ENCODE results near the gene H2AZ2. TPM values are rescaled to one million over a fixed set of nuclear protein-coding genes. Genes with fewer than 3 reads are reported as not detected.

H2AZ2 gene
- total RNA-seq, 2 donors from 2014 or later, result 166 to 242 TPM

- no peak for DNase-seq
- intact Hi-C loops (cut with DNase I), result loop anchor here (10.0 kb wide), 1 partner anchor 277 kb away; no protein-coding TSS in a partner anchor
- H3K27me3 ChIP-seq, result no peaks in the 10 kb centered on the region
- no peaks in the 10 kb centered on the region for H3K9me3 ChIP-seq
- no peaks in the 10 kb centered on the region for H3K4me1 ChIP-seq
- no peak overlapping the region for H3K27ac ChIP-seq
- TF ChIP-seq CTCF (IDR thresholded peaks at IDR 0.05), result no peak
- H3K4me3 ChIP-seq, result no peak overlapping the region
- H3K9ac ChIP-seq (ENCODE audit: low read depth in 2 of 2, low read length in 2 of 2), result no peak overlapping the region
- H3K36me3 ChIP-seq, result no peaks in the 10 kb centered on the region
Measured at GRCh38 chr7:44858161-44858560, 10.3 kb upstream of the H2AZ2 start.

GRCh38 chr7:44854644-44855364 lies 6.9 kb upstream of the H2AZ2 start:
- TF ChIP-seq CTCF (IDR thresholded peaks at IDR 0.05), result no peak
- no peak for DNase-seq
- Histone ChIP-seq H3K27me3 (no peaks in the 10 kb centered on the region), H3K9me3 (no peaks in the 10 kb centered on the region), H3K4me3 (no peak overlapping the region), H3K36me3 (no peaks in the 10 kb centered on the region), H3K27ac (no peak overlapping the region), H3K9ac (ENCODE audit: low read depth in 2 of 2, low read length in 2 of 2) (no peak overlapping the region), H3K4me1 (no peaks in the 10 kb centered on the region)
- intact Hi-C loops (cut with DNase I), result loop anchor here (10.0 kb wide), 1 partner anchor 280 kb away; no protein-coding TSS in a partner anchor

- H3K27ac ChIP-seq, result no peak overlapping the region
- no peaks in the 10 kb centered on the region for H3K4me1 ChIP-seq
- H3K4me3 ChIP-seq, result no peak overlapping the region
- H3K27me3 ChIP-seq, result no peaks in the 10 kb centered on the region
- H3K9me3 ChIP-seq, result no peaks in the 10 kb centered on the region
- H3K9ac ChIP-seq (ENCODE audit: low read depth in 2 of 2, low read length in 2 of 2), result no peak overlapping the region
- H3K36me3 ChIP-seq, result no peaks in the 10 kb centered on the region
- intact Hi-C loops (cut with DNase I), result loop anchor here (10.0 kb wide), 1 partner anchor 281 kb away; no protein-coding TSS in a partner anchor
- DNase-seq, result no peak
- no peak for TF ChIP-seq CTCF (IDR thresholded peaks at IDR 0.05)
Measured at GRCh38 chr7:44853391-44853790, 5.5 kb upstream of the H2AZ2 start.

- H3K9ac ChIP-seq (ENCODE audit: low read depth in 2 of 2, low read length in 2 of 2), result no peak overlapping the region
- H3K4me3 ChIP-seq, result no peak overlapping the region
- no peak for DNase-seq
- no peaks in the 10 kb centered on the region for H3K36me3 ChIP-seq
- H3K27ac ChIP-seq, result no peak overlapping the region
- H3K9me3 ChIP-seq, result no peaks in the 10 kb centered on the region
- H3K4me1 ChIP-seq, result no peaks in the 10 kb centered on the region
- H3K27me3 ChIP-seq, result no peaks in the 10 kb centered on the region
- intact Hi-C loops (cut with DNase I), result loop anchor here (10.0 kb wide), 1 partner anchor 282 kb away; no protein-coding TSS in a partner anchor
- TF ChIP-seq CTCF (IDR thresholded peaks at IDR 0.05), result no peak
Measured at GRCh38 chr7:44852590-44852989, 4.7 kb upstream of the H2AZ2 start.

GRCh38 chr7:44849885-44850544 lies 2.1 kb upstream of the H2AZ2 start:
- Histone ChIP-seq H3K27ac (no peak overlapping the region), H3K36me3 (no peaks in the 10 kb centered on the region), H3K27me3 (no peaks in the 10 kb centered on the region), H3K4me3 (no peak overlapping the region), H3K9me3 (no peaks in the 10 kb centered on the region), H3K4me1 (no peaks in the 10 kb centered on the region), H3K9ac (ENCODE audit: low read depth in 2 of 2, low read length in 2 of 2) (no peak overlapping the region)
- DNase-seq, result no peak
- TF ChIP-seq CTCF (IDR thresholded peaks at IDR 0.05), result no peak
- intact Hi-C loops (cut with DNase I), result loop anchor here (5.0 to 10.0 kb wide), 3 partner anchors 53 to 285 kb away; partner anchors contain the start of gene PPIA

Measured in colonic mucosa (tissue), 4 donors.